HG02981 (cell line): ENCODE measurements around the gene TMCO5A.
"Not testable (repeated sequence)": the region's sequence is repeated elsewhere in the genome, so short reads cannot be mapped to it uniquely, and the experiment has no call there.

Experiments
- ATAC-seq: cut with Tn5 transposase; IDR thresholded peaks from one replicate; pipeline ENCODE4 v1.9.1; 2021; ENCODE audit warnings: mild to moderate bottlenecking, moderate library complexity; ENCODE audit not compliant: unreplicated experiment

The TMCO5A gene

DNA sequence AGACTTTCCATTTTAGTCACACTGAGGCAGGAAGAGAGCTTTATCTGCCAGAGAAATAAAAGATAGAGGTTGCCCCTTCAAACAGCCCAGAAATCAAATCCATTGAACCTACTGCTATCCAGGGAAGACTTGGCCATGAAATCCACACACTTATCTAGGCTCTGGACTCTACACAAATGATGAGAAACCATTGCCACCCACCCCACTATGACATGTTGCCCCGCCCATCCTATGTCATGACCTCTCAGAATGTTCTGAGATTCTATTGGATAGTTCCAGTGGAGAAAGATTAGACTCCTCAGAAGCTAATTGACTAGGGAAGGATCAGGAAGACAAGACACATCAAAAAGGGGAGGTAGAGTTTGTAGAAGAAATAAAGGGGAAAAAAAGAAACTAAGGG lies at the start of gene TMCO5A:
TSS of gene TMCO5A (plus strand) at position 301 of the 400 bp plus-strand sequence. CDS start 1,684 bp downstream, outside the sequence.
- ATAC-seq, result no peak

GRCh38 chr15:37885651-37886050 lies 48.8 kb upstream of the TMCO5A start:
- ATAC-seq, result no peak

GRCh38 chr15:37888356-37888755 lies 46.1 kb upstream of the TMCO5A start:
- ATAC-seq, result no peak

DNA sequence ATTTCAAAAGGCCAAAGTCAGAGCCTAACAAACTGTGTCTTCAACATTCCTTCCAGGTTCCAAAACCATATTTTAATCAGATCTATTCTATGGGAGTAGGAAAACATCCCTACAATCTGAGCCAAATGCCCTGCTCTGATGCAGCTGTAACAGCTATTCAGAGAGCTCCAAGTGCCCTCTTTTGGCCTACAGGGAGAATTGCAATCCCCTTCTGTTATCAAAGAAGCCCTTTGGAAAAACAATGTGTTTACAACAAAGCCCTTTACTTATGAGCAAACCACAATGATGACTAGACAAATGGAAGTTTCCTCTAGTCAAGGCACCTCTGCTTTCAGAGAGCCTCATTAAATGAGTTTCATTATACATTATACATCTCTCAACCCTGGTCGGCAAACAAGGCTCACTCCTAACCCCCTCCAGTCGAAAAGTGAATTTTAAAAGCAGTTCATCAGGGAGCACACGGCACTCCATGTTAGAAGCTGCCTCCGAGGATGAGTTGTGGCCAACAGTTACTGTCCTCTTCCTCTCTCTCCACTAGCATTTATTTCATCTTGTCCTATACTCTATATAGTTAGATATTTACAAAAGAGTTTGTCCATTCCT lies 42.6 kb upstream of the TMCO5A start:
- no peak for ATAC-seq

DNA sequence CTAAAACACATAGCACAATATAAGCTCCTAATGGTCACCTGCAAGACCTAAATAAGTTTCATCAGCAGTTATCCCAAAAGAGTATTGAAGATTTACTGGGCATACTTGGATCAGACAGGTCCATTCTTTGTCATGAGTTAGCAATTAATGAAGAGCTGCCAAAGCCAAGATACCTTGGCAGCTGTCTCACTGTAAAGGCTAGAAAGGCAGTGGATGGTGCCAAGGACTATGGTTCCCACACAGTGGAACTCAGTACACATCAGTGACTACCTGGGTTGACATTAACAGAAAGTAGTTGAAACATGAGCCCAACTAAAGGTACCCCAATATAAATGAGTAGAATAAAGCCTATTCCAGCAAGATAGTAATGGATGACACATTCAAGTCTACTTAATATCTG lies 41.1 kb upstream of the TMCO5A start:
- ATAC-seq, result no peak

GRCh38 chr15:37898362-37898761 lies 36.1 kb upstream of the TMCO5A start:
- no peak for ATAC-seq

DNA sequence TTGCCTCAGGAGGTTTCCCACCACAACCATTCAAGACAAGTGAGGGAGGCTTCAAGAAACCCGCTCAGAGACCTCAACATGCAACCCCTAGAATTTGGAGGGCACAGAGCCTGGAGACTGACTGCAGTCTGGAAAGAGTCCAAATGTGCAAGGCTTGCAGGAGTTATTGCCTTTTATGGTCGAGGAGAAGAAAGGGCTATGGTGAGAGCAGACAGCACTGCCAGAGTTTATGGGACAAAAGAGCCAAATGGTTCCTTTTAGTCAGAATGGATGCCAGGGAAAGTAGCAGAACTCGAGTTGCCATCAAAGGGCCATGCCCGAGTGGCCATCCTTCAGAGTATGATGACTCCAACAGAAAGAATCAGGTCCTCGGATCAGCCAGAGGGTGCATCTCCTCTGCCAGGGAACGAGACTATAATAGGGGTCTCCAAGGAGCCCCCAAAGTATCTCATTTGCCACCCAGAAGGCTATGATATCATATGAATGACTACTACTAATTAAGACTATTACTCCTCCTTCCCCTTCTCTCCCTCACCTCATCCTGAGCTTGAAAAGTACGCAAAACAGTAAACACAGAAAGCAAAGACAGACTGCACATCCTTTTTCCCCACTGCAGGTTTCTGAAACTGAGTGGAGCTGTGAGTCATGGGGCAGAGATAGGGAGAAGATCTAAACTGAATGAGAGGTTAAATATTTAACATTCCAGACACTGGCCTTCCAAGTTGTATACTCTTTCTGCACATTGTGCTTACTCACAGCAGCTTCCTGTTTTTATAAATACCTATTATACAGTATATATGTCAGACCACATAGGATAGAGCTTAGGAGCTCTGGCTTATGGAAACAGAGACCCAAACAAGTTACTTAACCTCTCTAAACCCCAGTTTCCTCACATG lies 33.9 kb upstream of the TMCO5A start:
- ATAC-seq, result no peak

DNA sequence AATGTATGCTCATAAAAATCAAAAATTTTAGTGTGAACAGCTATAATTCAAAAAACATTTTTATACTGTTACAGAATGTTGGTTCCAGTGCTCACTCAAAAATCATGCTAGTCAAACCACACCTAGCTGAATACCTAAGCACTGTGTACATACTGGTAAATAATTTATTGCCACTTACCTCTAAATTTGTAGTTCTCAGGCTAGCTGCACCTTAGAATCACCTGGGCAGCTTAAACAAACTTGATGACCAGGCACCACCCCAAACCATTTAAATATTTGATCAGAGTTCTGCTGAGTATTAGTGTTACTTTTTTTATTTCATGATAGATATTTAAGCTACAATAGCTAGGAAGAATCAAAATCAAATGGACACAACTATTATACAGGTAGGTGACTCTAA lies 32.3 kb upstream of the TMCO5A start:
- no peak for ATAC-seq

GRCh38 chr15:37903919-37904625 lies 30.4 kb upstream of the TMCO5A start:
- ATAC-seq, result no peak

GRCh38 chr15:37907136-37907535 lies 27.3 kb upstream of the TMCO5A start:
- ATAC-seq, result no peak

DNA sequence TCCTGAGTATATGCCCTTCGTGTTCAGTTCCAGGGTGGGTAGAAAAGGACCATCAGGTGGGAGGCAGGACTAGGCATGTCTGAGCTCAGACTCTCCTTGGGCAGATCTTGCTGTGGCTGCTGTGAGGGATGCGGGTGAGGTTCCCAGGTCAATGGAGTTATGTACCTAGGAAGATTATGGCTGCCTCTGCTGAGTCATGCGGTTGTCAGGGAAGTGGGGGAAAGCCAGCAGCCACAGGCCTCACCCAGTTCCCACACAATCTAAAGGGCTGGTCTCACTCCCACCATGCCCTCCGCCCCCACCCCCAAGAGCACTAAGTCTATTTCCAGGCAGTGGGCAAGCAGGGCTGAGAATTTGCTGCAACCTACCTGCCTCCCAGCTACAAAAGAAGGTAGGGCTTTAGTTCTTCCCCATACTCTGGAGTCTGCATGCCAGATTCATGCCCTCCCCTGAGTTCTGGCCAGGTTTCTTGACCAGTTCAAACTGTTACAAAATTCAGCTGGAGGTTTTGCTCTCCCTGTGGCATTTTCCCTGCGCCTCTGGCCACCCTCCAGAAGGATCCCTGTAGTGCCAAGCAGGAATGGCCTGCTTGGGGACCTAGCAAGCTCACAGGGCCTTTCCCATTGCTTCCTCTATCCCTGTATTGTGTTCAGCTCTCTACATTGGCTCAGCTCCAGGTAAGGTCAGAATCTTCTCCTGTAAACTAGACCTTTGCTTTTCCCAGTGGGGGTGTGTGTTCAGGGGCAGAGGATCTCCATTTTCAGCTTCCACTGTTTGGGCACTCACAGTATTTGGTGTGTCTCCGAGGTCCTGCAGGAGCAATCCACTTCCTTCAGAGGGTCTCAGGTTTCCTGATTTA lies 12.7 kb upstream of the TMCO5A start:
- no peak for ATAC-seq

DNA sequence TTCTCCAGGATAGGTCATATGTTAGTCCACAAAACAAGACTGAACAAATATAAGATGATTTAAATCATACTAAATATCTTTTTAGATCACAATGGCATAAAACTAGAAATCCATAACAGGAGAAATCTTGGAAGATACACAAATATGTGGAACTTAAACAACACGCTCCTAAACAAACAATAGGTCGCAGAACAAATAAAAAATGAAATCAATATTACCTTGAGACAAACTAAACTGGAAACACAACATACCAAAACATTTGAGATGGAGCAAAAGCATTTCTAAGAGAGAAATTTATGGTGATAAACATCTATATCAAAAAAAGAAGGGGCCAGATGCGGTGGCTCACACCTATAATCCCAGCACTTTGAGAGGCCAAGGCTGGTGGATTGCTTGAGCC lies 8.3 kb upstream of the TMCO5A start:
- no peak for ATAC-seq

GRCh38 chr15:37929238-37929637 lies 5.2 kb upstream of the TMCO5A start:
- no peak for ATAC-seq

GRCh38 chr15:37931321-37931720 lies 3.1 kb upstream of the TMCO5A start:
- ATAC-seq, result no peak

- ATAC-seq, result no peak
Observed at GRCh38 chr15:37931868-37932267, 2.6 kb upstream of the TMCO5A start.

DNA sequence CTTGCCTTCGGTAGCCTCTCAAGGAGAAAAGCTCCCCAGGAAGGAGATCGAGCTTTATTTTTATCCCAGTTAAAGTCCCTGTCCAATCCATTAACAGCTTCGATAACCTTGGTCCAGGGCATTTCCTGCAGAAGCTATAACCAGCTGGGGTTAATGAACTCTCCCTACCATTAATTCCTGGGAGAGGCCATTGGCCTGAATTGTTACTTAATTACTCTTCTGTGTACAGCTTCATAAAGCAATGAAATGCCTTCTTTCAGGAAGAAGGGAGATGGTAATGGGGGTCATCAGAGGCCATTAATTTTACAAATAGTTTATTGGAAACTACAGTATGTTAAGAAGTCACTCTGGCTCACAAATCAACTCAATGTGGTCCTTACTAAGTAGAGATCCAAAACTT lies 1.9 kb upstream of the TMCO5A start:
- no peak for ATAC-seq

DNA sequence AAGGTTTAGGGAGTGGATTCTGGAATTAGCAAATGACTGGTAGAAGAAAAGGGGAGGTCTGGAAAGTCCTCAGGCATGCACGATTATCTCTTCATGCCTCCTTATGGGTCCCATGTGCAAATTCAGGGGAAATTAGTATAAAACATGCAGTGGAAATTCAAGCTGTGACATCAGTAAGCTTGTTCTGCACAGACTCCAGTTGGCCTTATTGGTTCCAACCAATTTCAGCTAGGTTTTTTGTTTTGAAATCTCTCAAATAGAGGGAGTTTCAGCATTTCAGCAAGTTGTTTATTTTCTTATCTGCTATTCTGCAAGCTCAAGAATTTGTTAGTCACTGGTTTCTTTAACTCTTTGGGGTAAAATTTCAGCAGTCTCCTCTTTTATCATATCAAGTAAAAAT lies 774 bp upstream of the TMCO5A start:
- ATAC-seq, result no peak

DNA sequence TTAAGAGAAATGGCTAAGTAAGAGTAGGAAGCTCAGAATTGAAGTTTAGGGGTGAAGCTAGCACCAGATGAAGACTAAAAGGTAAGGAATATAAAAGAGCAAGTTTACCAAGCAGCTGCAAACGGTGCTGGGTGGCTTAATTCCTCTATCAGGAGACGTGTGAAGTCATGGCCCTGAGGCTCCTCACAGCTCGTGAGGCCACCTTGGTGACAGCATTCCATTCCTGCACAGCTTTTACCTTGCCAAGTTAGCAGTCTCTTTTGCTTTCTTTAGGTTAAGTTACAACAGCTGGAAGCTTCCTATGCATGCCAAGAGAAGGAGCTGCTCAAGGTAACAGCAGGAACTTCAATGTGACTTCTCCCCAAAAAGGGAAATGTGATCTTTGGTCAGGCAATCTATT lies 6.4 kb downstream of the TMCO5A start:
- no peak for ATAC-seq

- no peak for ATAC-seq
Observed at GRCh38 chr15:37941779-37942178, 7.3 kb downstream of the TMCO5A start.

- no peak for ATAC-seq
Observed at GRCh38 chr15:37951999-37952398, 17.6 kb downstream of the TMCO5A start.

GRCh38 chr15:37960742-37961141 lies 26.3 kb downstream of the TMCO5A start:
- not testable (repeated sequence) for ATAC-seq
